Measurements from ENCODE around the gene DSC3.

DSC3 gene

GRCh38 chr18:30969670-30970170 is 72.8 kb downstream of the DSC3 start:
- no peak for DNase-seq

- DNase-seq = no peak
These were observed 74.8 kb downstream of the DSC3 start for GRCh38 chr18:30967701-30968100.

- DNase-seq = no peak
These were observed 77.3 kb downstream of the DSC3 start for GRCh38 chr18:30965237-30965636.

GRCh38 chr18:30960661-30961060 is 81.9 kb downstream of the DSC3 start:
- DNase-seq = no peak

GRCh38 chr18:30957066-30957465 is 85.5 kb downstream of the DSC3 start:
- DNase-seq = no peak

GRCh38 chr18:30954262-30954661 is 88.3 kb downstream of the DSC3 start:
- no peak for DNase-seq

- DNase-seq = no peak
These were observed 96.8 kb downstream of the DSC3 start for GRCh38 chr18:30945761-30946160.

GRCh38 chr18:30944773-30945417 is 97.6 kb downstream of the DSC3 start:
- no peak for DNase-seq

GRCh38 chr18:30940952-30941539 is 101.5 kb downstream of the DSC3 start:
- DNase-seq = no peak
